Kidney epithelial cell (primary cell): ENCODE results near the gene ASAP3. TPM values are rescaled to one million over a fixed set of nuclear protein-coding genes. Genes with fewer than 3 reads are reported as not detected.

Experiments used
- DNase-seq: peaks from one replicate; pipeline ENCODE4 v3.0.0-alpha.2; 2010; ENCODE audit warnings: low read depth
- H3K27me3 ChIP-seq: 2 replicates; pipeline ENCODE4 v1.6.0; 2011; ENCODE audit warnings: low read length; ENCODE audit not compliant: control insufficient read depth, insufficient read depth
- H3K36me3 ChIP-seq: 2 replicates; pipeline ENCODE4 v1.5.1; 2011; ENCODE audit warnings: low read length; ENCODE audit not compliant: control insufficient read depth, insufficient read depth
- H3K4me3 ChIP-seq: 2 replicates; pipeline ENCODE4 v1.5.1; 2011; ENCODE audit warnings: low read depth, mild to moderate bottlenecking, control low read depth, low read length
- CTCF ChIP-seq: IDR thresholded peaks from 2 replicates; pipeline ENCODE4 v1.5.1; 2011; ENCODE audit warnings: mild to moderate bottlenecking, moderate library complexity, low read length, control low read depth, inconsistent platforms; ENCODE audit not compliant: insufficient read depth, poor library complexity, severe bottlenecking
- total RNA-seq: library from RNA; depleted of rRNA; stranded (reverse); fragments of >200 nt; gene quantifications from 2 replicates; pipeline ENCODE4 v1.2.3, GENCODE V29; 2015

ASAP3 gene
- total RNA-seq, 1 donor from 2014 or later: 17.7 TPM

DNA sequence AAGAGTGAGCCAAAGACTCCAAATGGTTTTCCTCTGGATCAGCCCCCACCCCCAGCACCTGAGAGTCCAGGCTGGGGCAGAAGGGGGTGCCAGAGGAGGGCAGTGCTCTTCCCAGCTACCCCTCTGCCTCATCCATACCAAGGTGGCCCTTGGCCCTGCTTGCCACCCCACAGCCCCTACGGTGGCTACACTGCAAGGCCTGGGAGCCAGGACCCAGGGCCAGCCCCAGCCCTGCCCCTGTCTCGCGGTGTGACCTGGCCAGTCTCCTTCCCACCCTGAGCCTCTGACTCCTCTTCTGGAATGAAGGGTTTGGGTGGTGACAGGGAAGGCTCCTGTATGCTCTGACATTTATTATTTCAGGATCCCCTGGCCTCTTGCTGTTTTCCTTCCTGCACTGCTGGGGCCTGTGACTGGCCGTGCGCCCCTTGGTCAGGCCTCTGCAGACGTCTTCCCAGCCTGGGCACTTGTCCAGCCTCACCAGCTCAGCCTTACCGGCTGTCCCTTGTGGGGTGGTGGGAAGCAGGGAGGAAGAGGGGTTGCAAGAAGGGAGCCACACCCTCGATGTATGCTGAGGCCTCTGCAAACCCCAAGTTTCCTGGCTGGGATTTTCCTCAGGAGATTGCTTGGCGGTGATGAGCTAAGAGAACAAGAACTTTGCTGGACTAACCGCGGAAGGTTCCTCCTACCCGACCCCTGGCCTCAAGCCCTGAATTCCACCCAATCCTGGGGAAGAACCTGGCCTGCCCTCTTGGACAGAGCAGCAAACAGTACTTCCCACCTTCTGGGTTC, 13.5 kb downstream of the ASAP3 start:
- no peaks in the 10 kb centered on the region for H3K36me3 ChIP-seq
- no peak for DNase-seq
- no peak overlapping the region for H3K4me3 ChIP-seq
- TF ChIP-seq CTCF: no peak
- H3K27me3 ChIP-seq: no peaks in the 10 kb centered on the region

GRCh38 chr1:23469372-23469982, 14.5 kb downstream of the ASAP3 start:
- TF ChIP-seq CTCF: no peak
- Histone ChIP-seq H3K36me3 (no peaks in the 10 kb centered on the region), H3K4me3 (no peak overlapping the region), H3K27me3 (no peaks in the 10 kb centered on the region)
- DNase-seq: no peak

DNA sequence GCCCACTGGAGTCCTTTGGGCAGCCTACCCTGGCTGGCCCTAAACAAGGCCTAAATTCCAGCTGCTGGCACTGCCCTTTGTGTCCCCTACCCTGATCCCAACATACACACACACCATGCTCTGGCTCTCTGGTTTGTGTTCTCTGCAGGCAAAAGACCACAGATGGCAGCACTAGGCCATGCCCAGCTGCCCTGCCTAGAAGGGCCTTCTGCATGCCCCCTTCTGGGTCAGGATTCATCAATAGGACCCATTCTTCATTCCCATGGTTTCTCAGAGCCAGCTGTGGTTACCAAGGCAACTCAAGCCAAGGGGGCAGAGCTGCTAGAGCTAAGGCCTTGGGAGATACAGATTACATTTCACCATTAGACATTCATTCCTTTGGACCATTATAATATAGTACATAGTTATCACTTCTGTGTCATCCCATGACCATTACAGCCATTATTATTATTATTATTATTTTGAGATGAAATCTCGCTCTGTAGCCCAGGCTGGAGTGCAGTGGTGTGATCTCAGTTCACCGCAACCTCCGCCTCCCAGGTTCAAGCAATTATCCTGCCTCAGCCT, 17.5 kb downstream of the ASAP3 start:
- no peaks in the 10 kb centered on the region for H3K36me3 ChIP-seq
- TF ChIP-seq CTCF: no peak
- H3K4me3 ChIP-seq: no peak overlapping the region
- no peak for DNase-seq
- H3K27me3 ChIP-seq: no peaks in the 10 kb centered on the region

GRCh38 chr1:23463286-23463685, 20.7 kb downstream of the ASAP3 start:
- Histone ChIP-seq H3K36me3 (no peaks in the 10 kb centered on the region), H3K4me3 (no peak overlapping the region), H3K27me3 (no peaks in the 10 kb centered on the region)
- TF ChIP-seq CTCF: no peak
- no peak for DNase-seq

- TF ChIP-seq CTCF: no peak
- DNase-seq: no peak
- Histone ChIP-seq H3K4me3 (no peak overlapping the region), H3K36me3 (no peaks in the 10 kb centered on the region), H3K27me3 (no peaks in the 10 kb centered on the region)
These were observed 21.2 kb downstream of the ASAP3 start for GRCh38 chr1:23462766-23463165.

- Histone ChIP-seq H3K4me3 (no peak overlapping the region), H3K27me3 (no peaks in the 10 kb centered on the region)
- TF ChIP-seq CTCF: no peak
These were observed 22.9 kb downstream of the ASAP3 start for GRCh38 chr1:23461050-23461449.

More at GRCh38 chr1:23461050-23461449, 22.9 kb downstream of the ASAP3 start:
- DNase-seq: no peak
- H3K36me3 ChIP-seq: no peaks in the 10 kb centered on the region
